Stimulated activated CD4-positive, alpha-beta T cell treated with anti-CD3 and anti-CD28 coated beads, Interleukin-4, amount 100 ng/mL, for 48 hours (primary cell): ENCODE results near the gene DDX4.

Source experiments
- DNase-seq, 2 donors: peaks; one replicate each; pipeline ENCODE4 v3.0.0-alpha.2; 2020; ENCODE audit warnings: low read depth in 2 of 2

Gene DDX4

DNA sequence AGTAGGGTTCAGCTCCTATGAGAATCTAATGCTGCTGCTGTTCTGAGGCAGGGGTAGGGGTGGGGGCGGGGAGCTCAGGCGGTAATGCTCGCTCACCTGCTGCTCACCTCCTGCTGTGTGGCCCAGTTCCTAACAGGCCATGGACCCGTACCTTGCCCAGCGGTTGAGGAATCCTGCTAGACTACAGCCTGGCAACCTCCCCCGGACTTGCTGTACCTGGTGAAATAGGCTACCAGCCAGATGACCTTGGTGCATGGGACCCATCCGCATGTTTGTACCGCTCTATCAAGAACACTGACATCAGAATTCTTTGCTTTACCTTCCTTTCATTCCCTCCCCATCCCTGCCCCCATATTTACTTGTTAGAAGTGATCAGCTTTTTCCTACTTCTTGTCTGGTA lies 128.6 kb downstream of the DDX4 start:
- DNase-seq, result no peak
